Erythroblast (primary cell): ENCODE results near the gene C1orf50.

Experiments used
- GATA1 ChIP-seq: IDR thresholded peaks from 2 replicates; pipeline ENCODE4 v1.6.1; 2011; ENCODE audit warnings: low read depth, mild to moderate bottlenecking, control low read depth, low read length, moderate library complexity
- POLR2A ChIP-seq: IDR thresholded peaks from 2 replicates; pipeline ENCODE4 v1.6.1; 2011; ENCODE audit warnings: mild to moderate bottlenecking, low read length

DNA sequence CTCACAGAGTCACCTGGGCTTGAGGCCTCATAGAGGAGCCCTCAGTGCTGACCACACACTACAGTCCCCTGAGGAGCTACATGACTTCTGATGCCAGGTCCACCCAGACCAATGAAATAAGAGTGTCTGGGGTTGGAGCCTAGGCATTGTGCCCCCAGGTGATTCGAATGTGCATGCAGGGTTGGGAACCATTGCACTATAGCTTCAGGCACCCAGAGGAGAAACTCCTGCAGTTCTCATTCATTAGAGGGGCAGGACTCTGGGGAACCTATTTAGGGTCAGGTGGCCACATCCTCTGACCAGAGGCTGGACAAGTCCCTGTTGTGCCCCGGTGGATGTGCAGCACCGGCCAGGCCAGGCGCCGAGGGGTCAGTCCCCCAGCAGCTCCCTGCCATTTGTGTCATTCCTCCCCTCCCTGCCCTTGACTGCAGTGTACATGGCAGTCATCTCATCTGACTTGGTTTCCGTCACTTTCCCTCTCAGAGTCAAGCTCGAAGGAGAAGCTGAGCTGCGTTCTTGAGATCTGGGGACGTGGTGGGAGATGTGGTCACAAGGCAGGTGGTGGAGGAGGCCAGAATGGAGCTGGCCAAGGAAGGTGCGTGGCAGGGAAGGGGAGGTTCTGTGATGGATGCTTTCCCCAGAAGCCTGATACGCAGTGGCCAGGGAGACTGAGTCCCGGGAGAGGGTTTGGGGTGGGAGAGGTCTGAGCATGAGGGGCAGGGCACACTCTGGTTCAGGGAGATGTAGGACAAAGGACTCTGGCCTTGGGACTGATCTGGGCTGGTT is 33.4 kb upstream of the C1orf50 start:
- TF ChIP-seq POLR2A: no peak
- no peak for TF ChIP-seq GATA1
